HL-60/S4 treated with phorbol 12-myristate 13-acetate at 8.2 ng/mL for 4 days and 3 days (cell line): ENCODE results near the gene CEMIP.

Experiments
- in situ Hi-C: fragments of 300-500 bp; cut with MboI; formaldehyde crosslinking; loops from 2 replicates; pipeline ENCODE4 v1.15.0; 2022; ENCODE audit warnings: low sequenced_read_pairs

The CEMIP gene

GRCh38 chr15:80996247-80996646 is 217.1 kb downstream of the CEMIP start:
- in situ Hi-C loops = loop anchor here (25.0 kb wide), 1 partner anchor 116 kb away; no protein-coding TSS in a partner anchor

- in situ Hi-C loops = loop anchor here (25.0 kb wide), 1 partner anchor 115 kb away; no protein-coding TSS in a partner anchor
Observed at GRCh38 chr15:80997692-80998091, 218.5 kb downstream of the CEMIP start.

- in situ Hi-C loops = loop anchor here (25.0 kb wide), 1 partner anchor 114 kb away; no protein-coding TSS in a partner anchor
Observed at GRCh38 chr15:80998251-80998650, 219.1 kb downstream of the CEMIP start.

GRCh38 chr15:80999623-81000036 is 220.5 kb downstream of the CEMIP start:
- in situ Hi-C loops = loop anchor here (25.0 kb wide), 1 partner anchor 113 kb away; no protein-coding TSS in a partner anchor

- in situ Hi-C loops = no loop called here
Observed at GRCh38 chr15:81000144-81000623, 221.0 kb downstream of the CEMIP start.

GRCh38 chr15:81000624-81001151 is 221.5 kb downstream of the CEMIP start, which contains the start of gene TLNRD1:
Gene TLNRD1, plus strand, starts transcription at chr15:81000923. Its CDS starts 1,349 bp downstream, at chr15:81002272.
- in situ Hi-C loops = no loop called here
